ENCODE results near the gene C2CD2. TPM values are rescaled to one million over a fixed set of nuclear protein-coding genes. Genes with fewer than 3 reads are reported as not detected.

The C2CD2 gene
- total and polyA plus RNA-seq, 2 of the 8 experiments (the other 6 are each of a cell fraction or from before 2014, with no cell fraction given), result 10.4 to 13.0 TPM

- TF ChIP-seq CHD7 (IDR thresholded peaks at IDR 0.05; ENCODE audit: insufficient replicate concordance, low read length), result no peak
- no peak for TF ChIP-seq RNF2 (IDR thresholded peaks at IDR 0.05; ENCODE audit: borderline replicate concordance, low read depth, low read length, missing control alignments, poor library complexity, severe bottlenecking)
Observed at GRCh38 chr21:41901099-41901498, 52.7 kb downstream of the C2CD2 start (continued).
